Measurements from ENCODE around the gene MSRB3. TPM values are rescaled to one million over a fixed set of nuclear protein-coding genes. Genes with fewer than 3 reads are reported as not detected.

The MSRB3 gene
- total RNA-seq, 2 donors from 2014 or later = 3.5 to 29.6 TPM

DNA sequence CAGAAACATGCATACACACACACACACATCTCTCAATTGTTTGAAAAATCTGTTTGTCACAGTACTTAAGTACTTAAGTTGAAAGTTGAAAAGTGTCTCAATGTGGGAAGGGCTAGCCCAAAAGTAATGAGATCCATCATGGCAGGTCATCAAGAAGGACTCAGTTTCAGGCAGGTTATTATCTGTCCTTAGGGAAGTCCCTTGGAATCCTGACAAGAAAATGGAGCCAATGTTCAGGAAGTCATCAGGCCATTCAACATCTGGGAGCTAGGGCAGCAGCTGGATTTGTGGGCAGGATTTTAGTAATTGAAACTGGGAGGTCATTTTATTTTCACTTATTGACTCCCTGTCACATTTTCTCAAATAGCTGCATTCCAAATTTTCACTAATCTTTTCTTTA lies 56.0 kb downstream of the MSRB3 start:
- Histone ChIP-seq H3K36me3 (no peaks in the 10 kb centered on the region), H3K27ac (no peak overlapping the region), H3K9me3 (no peaks in the 10 kb centered on the region), H3K9ac (ENCODE audit: low read depth in 2 of 2, low read length in 2 of 2) (no peak overlapping the region), H3K27me3 (no peaks in the 10 kb centered on the region), H3K4me3 (no peak overlapping the region), H3K4me1 (no peaks in the 10 kb centered on the region)
- TF ChIP-seq, protein P1, sequence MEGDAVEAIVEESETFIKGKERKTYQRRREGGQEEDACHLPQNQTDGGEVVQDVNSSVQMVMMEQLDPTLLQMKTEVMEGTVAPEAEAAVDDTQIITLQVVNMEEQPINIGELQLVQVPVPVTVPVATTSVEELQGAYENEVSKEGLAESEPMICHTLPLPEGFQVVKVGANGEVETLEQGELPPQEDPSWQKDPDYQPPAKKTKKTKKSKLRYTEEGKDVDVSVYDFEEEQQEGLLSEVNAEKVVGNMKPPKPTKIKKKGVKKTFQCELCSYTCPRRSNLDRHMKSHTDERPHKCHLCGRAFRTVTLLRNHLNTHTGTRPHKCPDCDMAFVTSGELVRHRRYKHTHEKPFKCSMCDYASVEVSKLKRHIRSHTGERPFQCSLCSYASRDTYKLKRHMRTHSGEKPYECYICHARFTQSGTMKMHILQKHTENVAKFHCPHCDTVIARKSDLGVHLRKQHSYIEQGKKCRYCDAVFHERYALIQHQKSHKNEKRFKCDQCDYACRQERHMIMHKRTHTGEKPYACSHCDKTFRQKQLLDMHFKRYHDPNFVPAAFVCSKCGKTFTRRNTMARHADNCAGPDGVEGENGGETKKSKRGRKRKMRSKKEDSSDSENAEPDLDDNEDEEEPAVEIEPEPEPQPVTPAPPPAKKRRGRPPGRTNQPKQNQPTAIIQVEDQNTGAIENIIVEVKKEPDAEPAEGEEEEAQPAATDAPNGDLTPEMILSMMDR (IDR thresholded peaks at IDR 0.05) = no peak
- intact Hi-C loops (cut with DNase I) = no loop called here
- DNase-seq = no peak

DNA sequence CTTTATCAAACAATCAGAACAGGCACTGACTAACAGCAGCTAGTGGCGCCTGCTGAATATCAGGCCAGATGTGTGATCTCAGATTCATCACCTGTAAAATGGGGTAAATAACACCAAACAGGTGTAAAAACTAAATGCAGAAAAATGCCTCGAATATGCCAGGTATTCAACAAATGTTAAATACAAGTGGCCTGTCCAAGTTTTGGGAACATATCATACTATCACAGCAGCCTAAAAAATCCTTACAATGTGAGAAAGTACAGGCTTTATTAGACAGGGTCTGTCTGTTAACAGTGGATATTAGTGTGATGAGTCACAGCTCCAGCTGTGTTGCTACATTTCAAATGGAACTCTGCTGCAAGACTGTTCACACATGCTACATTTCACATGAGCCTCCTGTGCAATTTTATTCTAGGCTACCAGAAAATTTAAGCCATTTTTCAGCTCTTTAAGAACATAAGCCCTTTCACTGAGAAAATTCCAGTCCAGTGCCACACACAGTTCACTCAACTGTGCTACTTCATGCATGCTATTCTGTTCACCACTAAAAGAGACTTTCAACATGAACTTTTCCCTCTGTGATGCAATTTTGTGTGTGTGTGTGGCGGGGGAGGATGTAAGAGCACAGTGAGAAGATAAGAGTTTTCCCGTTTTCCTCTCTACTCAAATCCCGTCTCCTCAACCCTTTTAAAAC lies 56.7 kb downstream of the MSRB3 start:
- Histone ChIP-seq H3K4me1 (no peaks in the 10 kb centered on the region), H3K27ac (no peak overlapping the region), H3K36me3 (no peaks in the 10 kb centered on the region), H3K9me3 (no peaks in the 10 kb centered on the region), H3K4me3 (no peak overlapping the region), H3K9ac (ENCODE audit: low read depth in 2 of 2, low read length in 2 of 2) (no peak overlapping the region), H3K27me3 (no peaks in the 10 kb centered on the region)
- TF ChIP-seq, protein P1 (IDR thresholded peaks at IDR 0.05) = no peak
- DNase-seq = no peak
- intact Hi-C loops (cut with DNase I) = no loop called here

DNA sequence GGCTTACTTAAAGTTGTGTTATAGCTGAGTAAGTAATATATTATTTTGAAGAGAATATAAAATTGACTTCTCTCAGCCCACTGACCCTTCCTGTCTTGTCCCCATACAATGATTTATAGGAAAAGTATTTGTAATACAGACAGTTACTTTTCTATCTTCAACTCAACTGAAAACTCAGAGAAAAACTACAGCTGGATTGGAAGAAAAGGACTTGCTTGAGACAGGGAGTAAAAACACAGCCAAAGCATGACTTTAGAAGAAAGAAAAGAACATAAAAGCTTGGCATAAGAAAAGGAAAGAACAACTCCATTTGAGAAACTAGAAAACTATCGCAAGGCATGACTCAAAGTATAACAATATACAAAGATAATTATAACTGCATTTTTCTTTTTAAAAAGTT lies 57.5 kb downstream of the MSRB3 start:
- Histone ChIP-seq H3K36me3 (no peaks in the 10 kb centered on the region), H3K9ac (ENCODE audit: low read depth in 2 of 2, low read length in 2 of 2) (no peak overlapping the region), H3K9me3 (no peaks in the 10 kb centered on the region), H3K4me1 (no peaks in the 10 kb centered on the region), H3K27me3 (no peaks in the 10 kb centered on the region), H3K27ac (no peak overlapping the region), H3K4me3 (no peak overlapping the region)
- no peak for DNase-seq
- intact Hi-C loops (cut with DNase I) = no loop called here
- TF ChIP-seq, protein P1 (IDR thresholded peaks at IDR 0.05) = no peak

DNA sequence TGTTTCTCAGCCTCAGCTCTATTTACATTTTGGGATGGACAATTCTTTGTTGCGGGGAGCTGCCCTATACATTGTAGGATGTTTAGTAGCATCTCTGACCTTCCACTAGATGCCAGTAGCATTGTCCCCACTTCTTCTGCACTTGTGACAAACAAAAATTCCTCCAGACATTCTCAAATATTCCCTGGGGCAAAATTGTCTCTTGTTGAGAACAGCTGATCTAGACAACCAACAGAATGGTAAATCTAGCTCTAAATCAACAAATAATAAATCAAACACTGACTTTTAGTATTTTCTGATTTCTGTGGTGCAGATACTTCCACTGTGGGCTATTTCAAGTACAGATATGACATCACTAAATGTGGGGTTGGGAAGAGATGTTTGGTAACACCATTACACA lies 60.7 kb downstream of the MSRB3 start:
- no peaks in the 10 kb centered on the region for H3K4me1 ChIP-seq
- intact Hi-C loops (cut with DNase I) = no loop called here

DNA sequence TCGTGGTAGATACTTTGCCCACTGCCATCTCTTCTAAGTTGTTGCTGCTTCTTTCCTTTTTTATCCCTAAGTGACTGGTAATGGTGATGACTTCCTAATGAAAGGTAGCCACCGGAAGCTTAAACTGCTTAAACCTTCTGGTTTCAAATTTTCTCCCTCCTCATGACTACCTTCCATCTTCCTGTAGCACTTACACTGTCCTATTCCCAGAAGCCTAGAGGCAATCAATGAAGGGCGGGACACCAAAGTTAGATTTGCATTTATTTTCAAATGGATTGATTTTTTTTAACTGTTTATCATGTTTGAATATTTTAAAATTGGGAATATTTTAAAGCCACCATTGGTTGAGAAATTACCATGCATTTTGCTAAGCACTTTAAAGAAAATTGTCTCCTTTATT lies 64.7 kb downstream of the MSRB3 start:
- Histone ChIP-seq H3K27me3 (no peaks in the 10 kb centered on the region), H3K4me1 (no peaks in the 10 kb centered on the region), H3K9ac (ENCODE audit: low read depth in 2 of 2, low read length in 2 of 2) (no peak overlapping the region), H3K9me3 (no peaks in the 10 kb centered on the region), H3K27ac (no peak overlapping the region), H3K36me3 (no peaks in the 10 kb centered on the region), H3K4me3 (no peak overlapping the region)
- TF ChIP-seq, protein P1 (IDR thresholded peaks at IDR 0.05) = no peak
- DNase-seq = no peak
- intact Hi-C loops (cut with DNase I) = no loop called here

More for the DNA sequence above, 60.7 kb downstream of the MSRB3 start:
- Histone ChIP-seq H3K27me3 (no peaks in the 10 kb centered on the region), H3K36me3 (no peaks in the 10 kb centered on the region), H3K9me3 (no peaks in the 10 kb centered on the region), H3K4me3 (no peak overlapping the region), H3K27ac (no peak overlapping the region), H3K9ac (ENCODE audit: low read depth in 2 of 2, low read length in 2 of 2) (no peak overlapping the region)
- no peak for DNase-seq
- TF ChIP-seq, protein P1 (IDR thresholded peaks at IDR 0.05) = no peak
